T-helper 9 cell (primary cell): ENCODE results near the gene KLHL9.

Experiments
- DNase-seq: peaks from one replicate; pipeline ENCODE4 v3.0.0-alpha.2; 2020

Gene KLHL9

GRCh38 chr9:21317956-21318923 is 17.0 kb downstream of the KLHL9 start:
- DNase-seq: no peak

- DNase-seq: no peak
Observed at GRCh38 chr9:21316860-21317259, 18.3 kb downstream of the KLHL9 start.

GRCh38 chr9:21316032-21316842 is 19.0 kb downstream of the KLHL9 start:
- DNase-seq: no peak

- no peak for DNase-seq
Observed at GRCh38 chr9:21314152-21314551, 21.1 kb downstream of the KLHL9 start.

- no peak for DNase-seq
Observed at GRCh38 chr9:21311889-21312288, 23.3 kb downstream of the KLHL9 start.

GRCh38 chr9:21305213-21305612 is 30.0 kb downstream of the KLHL9 start, which contains the start of gene IFNA5:
Gene IFNA5, minus strand, starts transcription at chr9:21305313. Its CDS starts 57 bp downstream, at chr9:21305256.
- DNase-seq: no peak

- no peak for DNase-seq
Observed at GRCh38 chr9:21295992-21296391, 39.2 kb downstream of the KLHL9 start.

- DNase-seq: no peak
Observed at GRCh38 chr9:21294904-21295538, 40.2 kb downstream of the KLHL9 start.

- no peak for DNase-seq
Observed at GRCh38 chr9:21294364-21294774, 40.8 kb downstream of the KLHL9 start.

GRCh38 chr9:21289848-21290247 is 45.4 kb downstream of the KLHL9 start:
- DNase-seq: no peak

GRCh38 chr9:21287280-21287679 is 47.9 kb downstream of the KLHL9 start:
- DNase-seq: no peak

GRCh38 chr9:21286659-21287058 is 48.5 kb downstream of the KLHL9 start:
- no peak for DNase-seq

GRCh38 chr9:21286099-21286498 is 49.1 kb downstream of the KLHL9 start:
- DNase-seq: no peak

GRCh38 chr9:21281275-21281674 is 53.9 kb downstream of the KLHL9 start:
- DNase-seq: no peak
